DMS153 (cell line): ENCODE measurements around the gene MS4A6A.
A peak's percentile ranks its signal among the peaks of the same experiment; 100 is the strongest.
"Not testable (repeated sequence)": the region's sequence is repeated elsewhere in the genome, so short reads cannot be mapped to it uniquely, and the experiment has no call there.

Experiments
- DNase-seq: peaks from one replicate; lab custom pipeline; 2025; lab: John Stamatoyannopoulos, UW

Gene MS4A6A

DNA sequence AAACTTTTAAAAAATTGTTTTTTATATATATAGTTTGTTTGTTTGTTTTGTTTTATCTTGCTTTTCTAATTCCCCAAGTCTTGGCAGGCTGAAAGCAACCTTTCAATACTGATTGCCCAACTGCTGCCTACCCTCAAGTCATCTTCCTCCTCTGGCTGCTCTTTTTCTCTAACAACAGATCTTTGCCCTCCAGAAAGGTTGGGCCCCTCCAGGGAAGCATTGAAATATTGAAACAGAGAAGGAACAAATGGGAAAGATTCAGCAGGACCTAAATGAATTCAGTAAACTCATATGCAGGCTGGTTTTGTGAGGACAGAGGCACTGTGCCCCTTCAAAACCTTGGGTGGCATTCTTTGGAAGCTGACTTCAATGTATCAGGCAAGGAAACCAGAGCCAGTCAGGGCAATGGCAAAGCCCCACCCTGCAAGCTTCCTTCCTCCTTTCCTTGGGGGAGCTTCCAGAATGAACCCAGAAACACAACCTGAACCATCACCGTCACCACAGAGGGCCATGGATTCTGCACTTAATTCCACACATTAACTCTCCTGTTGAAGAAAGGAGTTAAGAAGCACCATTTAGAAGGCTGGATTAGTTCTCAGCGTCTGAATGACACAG, 815 bp upstream of the MS4A6A start:
- no peak for DNase-seq

DNA sequence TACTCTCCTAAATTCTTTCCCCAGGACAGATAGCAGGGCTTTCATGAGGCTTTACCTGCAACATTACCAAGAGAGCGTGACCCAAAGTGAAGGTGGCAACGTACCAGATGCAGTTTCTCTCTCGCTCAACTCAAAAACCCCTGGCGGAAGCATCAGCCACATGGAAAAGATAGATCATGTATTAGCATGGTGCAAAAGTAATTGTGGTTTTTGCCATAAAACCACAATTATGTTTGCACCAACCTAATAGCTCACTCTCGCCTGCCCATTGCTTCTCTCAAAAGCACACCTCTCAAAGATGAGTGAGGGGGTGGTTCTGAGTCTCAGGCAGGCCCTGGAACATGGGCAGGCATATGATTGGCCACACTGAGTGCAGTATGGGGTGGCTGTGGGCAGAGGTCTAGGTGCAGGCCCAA, 7.0 kb downstream of the MS4A6A start:
- no peak for DNase-seq

DNA sequence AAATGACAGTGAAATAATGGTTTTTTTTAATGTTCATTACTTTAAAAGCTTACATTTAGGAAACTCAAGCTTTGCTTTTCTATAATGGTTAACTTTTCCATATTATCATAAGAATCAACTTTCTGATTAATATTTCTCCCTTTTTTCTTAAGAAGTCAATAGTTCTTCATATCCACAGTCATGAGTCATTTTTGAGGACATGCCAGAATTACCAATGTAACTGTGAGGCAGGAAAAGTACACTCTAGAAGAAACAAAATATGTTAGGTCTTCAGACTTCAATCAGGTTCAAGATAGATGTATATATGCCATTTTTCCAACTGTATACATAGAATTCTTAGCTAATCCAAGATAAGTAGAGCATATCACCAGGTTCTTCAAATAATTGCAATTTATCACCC, 10.9 kb downstream of the MS4A6A start:
- DNase-seq = no peak

DNA sequence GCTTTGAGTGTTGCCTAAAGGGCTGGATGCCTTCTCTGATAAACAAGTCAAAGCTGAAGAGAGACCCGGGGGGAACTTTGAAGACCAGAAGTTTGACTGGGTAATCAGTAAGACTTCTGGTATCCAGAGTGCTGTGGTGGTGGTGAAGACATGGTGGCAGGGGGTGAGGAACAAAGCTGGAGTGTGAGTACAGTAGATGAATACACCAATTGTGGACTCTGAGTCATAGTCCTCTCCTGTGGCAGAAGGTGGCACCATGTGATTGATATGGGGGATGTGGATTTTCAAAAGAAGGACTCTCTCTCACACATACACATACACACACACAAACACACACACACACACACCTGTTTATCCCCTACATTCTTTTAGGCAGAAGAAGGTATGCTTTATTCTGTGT, 12.3 kb downstream of the MS4A6A start:
- no peak for DNase-seq

DNA sequence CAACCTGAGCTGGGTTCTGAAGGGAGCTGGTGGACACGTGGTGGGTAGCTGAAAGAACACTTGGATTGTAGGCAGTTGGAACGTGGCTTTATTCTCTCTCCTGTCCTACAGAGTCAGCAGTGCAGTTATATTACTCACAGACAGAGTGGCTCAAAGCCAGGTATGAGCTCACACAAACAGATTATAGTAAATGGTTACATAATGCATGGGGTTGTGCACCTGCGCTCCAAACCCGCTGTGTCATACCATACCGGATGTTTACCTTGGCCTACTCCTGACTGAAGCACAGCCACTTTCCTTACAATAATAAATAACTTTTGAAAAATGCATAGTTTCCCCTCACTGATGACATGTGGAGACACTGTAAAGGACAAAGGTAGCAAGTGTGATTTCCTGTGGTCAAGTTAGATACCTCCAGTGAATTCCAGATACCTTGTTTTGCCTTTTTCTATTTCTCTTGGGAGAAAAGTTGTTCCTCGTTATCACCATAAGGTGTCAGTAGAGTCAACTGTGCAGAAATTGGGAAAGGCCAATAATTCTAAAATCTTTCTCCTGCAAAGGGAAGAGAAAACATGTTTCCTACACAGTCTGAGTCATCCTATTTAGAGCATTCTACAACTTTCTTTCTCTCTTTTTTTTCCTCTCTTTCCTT, 13.5 kb downstream of the MS4A6A start:
- peak; percentile 53 for DNase-seq

DNA sequence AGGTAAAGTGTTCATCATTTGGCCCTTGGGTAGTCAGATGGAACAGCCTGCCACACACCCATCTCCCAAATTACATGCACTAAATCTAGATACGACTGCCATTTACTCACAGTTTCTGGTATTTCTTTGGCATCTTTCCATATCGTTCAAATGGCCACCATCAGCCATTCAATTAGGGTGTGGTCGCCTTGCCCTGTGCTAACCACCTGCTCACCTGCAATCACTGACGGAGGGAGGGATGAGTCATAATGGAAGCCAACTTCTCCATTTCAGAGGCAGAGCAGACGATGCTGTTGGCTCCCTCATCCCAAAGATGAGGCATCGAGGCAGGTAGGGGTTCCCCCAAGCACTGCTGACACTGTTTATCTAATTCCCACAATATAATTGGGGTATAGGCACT, 14.6 kb downstream of the MS4A6A start:
- peak; percentile 16 for DNase-seq

DNA sequence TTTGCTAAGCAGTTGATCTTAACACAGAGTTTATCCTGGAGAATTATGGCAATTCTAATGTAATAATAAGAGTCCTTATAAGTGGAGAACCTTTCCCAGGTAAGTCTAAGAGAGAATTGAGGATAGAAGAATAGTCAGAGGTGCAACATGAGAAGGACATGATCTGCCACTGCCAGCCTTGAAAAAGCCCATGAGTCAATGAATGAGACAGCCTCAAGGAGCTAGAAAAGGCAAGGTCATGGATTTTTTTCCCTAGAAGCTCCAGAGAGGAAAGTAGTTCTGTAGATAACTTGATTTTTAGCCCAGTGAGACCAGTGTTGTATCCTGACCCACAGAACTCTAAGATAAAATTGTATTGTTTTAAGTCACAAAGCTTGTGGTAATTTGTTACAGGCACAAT, 16.9 kb downstream of the MS4A6A start:
- DNase-seq = no peak

DNA sequence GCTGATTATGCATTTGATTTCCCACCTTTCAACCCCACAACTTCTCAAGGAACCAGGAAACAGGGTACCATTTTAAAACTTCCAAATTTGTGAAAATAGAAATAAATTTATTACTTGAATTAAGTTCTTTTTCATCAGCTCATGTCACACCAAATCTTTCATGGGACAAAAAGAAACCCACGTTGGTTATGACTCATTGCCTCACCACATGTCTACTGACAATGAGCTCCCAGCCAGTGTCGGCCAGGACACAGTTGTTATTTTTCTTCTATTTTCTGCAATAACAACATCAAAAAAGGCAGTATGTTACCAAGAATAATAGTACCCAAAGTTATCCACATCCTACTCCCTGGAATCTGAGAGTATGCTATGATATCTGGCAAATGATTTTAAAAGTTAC, 17.3 kb downstream of the MS4A6A start:
- no peak for DNase-seq

DNA sequence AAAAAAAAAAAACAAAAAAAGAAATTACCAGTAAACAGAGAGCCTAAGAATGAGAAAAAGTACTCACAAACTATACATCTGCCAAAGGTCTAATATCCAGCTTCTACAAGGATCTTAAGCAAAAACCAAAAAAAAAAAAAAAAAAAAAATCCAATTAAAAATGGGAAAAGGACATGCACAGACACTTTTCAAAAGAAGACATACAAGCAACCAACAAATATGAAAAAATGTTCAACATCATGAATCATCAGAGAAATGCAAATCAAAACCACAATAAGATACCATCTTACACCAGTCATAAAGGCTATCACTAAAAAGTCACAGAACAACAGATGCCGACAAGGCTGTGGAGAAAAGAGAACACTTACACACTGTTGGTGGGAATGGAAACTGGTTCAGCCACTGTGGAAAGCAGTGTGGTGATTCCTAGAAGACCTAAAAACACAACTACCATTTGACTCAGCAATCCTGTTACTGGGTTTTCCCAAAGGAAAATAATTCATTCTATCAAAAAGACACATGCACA, 18.3 kb downstream of the MS4A6A start:
- no peak for DNase-seq

DNA sequence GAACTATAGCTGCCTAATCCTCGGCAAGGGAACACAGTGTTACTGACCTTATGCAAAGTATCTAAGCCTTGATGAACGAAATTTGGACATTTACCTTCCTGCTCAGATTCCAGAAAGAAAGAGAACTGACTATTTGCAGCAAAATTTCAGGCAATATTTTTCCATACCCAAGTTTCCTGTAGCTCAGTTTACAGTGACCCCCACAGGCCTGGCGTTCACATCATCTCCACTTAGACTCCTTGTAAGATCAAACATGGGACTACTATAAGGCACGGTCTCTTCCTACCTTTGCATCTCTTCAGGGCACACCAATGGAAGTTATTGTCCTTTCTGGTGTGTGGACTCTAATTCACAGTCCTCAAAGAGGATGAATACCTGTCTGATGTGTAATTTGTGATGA, 21.1 kb downstream of the MS4A6A start:
- no peak for DNase-seq

DNA sequence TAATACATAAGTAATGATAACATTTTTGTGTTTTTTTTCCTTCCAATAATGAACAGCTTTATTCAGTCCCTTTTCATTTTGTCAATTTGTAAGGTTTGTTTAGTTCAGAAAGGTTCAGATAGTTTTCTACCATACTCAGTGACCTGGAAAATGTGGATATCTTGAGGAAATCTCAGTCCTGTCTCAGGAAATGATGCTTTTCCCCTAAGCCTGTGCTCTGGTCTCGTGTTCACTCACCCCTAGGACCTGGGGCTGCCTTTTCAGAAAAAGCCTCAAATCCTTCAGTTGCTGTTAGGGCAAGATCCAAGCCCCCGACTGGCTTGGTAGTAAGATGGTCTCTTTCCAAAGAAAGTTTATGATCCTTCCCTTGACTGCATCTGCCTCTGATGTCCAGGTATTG, 21.8 kb downstream of the MS4A6A start:
- no peak for DNase-seq

DNA sequence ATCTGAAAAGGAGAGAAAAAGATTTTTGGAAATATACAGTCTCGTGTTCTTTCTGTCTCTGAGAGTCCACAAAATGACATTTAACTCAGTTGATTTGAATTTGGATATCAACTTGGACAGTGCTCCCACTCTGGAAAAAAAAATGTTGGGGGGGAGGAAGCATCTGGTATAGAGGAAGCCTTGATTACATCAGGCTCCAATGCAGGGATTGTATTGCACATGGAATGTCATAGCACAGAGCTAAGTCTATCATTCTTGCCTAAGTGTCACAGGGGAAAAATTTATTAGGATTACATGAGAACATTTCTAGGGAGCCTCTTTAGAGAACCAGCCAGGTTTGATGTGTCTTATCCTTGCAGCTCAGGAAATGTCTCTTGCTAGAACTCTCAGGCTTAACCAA, 23.0 kb downstream of the MS4A6A start:
- no peak for DNase-seq

DNA sequence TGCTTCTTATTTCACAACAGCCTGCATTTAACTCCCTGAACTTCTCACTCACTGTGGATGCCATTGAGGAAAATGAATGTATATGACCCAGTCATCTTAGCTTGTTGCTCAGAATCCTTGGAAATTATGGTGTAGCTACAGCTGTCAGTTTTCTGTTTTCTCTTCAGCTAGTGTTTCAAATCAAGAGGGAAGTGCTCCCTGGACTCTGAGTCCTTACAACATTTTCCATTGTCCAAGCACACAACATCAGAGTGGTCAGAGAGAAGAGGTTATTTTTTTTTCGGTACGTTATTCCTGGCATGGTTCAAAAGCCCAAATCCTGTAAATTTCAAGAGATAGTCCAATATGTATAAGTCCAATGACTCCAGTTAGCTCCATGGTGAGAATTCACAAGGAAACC, 23.6 kb downstream of the MS4A6A start:
- no peak for DNase-seq

DNA sequence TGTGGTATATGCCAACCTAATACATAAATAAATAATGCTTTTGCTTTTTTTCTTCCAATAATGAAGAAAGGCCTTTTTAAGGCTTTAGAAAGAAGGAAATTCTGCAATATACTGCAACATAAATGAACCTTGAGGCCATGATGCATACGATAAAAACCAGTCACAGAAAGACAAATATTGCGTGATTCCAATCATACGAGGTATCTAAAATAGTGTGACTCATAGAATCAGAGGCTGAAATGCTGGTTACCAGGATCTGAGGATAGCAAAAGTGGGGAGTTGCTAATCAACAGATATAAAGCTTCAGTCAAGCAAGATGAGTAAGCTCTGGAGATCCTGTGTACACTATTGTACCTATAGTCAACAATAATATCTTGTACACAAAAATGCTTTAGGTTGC, 24.2 kb downstream of the MS4A6A start:
- no peak for DNase-seq

DNA sequence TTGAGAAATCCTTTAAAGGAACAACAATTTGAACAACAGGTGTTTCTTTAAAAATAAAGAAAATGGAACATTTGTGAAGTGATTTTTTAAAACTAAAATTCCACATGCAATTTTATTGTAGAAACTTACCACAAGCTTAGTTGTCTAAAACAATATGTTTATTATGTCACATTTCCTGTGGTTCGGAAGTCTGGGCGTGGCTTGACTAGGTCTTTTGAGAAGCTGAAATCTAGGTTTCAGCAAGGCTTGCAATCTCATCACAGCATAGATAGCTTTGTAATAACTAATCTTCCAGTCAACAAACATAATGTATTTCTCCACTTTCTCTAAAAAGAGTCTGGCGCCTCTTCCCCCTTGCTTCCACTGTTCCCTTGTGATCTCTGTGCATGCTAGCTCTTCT, 27.0 kb downstream of the MS4A6A start:
- no peak for DNase-seq

DNA sequence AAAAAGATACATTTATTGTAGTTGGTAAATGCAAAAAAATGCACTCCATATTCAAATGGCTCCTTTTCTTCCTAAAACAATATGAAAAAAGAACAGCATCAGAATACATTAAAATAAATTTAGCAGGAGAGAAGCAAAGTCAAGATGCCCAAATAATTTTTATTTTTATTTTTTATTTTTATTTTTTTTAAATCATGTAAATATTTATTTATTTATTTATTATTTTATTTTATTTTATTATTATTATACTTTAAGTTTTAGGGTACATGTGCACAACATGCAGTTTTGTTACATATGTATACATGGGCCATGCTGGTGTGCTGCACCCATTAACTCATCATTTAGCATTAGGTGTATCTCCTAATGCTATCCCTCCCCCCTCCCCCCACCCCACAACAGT, 30.2 kb downstream of the MS4A6A start:
- not testable (repeated sequence) for DNase-seq

DNA sequence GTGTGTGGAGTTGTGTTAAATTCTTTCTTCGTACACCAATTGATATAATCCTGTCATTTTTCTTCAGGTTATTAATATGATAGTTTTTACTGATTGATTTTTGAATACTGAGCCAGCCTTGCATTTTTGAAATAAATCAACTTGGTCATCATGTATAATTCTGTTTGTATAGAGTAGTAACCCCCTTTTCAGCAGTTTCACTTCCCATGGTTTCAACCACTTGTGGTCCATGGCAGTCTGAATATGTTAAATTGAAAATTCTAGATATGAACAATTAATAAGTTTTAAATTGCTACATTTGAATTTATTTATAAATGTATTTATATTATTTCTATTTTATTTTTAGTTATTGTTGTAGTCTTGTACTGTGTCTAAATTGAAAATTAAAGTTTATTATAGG, 32.6 kb downstream of the MS4A6A start:
- DNase-seq = no peak

DNA sequence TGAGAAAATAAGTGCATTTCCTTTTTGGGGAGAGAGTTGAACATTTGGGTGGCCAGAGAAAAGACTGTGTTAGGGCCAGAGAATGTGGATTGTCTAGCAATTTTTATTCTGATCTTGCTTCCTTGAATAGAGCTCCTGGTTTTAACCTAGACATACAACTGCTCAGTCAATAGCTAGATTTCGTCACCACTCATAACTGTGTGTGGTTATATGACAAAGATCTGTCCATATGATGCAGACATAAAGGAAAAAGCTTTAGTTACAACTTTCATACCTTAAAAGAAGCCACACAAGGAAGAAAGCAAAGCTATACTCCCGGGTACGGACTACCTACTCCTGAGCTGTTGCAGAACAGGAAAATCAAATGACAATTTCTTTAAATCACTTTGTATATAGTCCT, 37.2 kb downstream of the MS4A6A start:
- no peak for DNase-seq

DNA sequence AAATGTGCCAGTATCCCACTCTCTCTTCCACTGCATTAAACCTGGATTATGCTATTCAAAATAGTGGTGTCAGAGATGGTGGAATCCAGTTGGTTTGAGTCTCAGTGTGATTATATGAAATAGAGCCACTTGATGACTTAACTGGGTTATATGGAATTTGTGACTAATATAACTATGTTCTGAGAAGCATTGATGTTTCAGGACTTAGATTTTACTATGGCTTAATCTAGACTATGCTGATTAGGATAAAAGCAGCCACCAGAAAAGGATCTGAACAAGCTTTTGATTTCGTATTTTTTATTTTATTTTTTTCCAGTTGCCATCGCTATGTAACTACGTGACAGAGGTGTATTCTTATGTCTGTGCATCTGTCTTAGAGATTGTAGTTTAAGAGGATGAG, 39.1 kb downstream of the MS4A6A start:
- no peak for DNase-seq

DNA sequence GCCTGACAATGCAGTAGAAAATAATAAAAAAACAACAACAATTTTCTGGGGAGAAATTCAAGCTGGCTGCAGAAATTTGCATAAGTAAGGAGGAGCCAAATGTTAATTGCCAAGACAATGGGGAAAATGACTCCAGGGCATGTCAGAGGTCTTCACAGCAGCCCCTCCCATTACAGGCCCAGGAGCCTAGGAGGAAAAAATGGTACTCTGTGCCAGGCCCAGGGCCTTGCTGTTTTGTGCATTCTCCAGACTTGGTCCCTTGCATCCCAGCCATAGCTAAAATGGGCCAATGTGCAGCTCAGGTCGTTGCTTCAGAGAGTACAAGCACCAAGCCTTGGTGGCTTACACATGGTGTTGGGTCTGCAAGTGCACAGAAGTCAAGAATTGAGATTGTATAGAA, 49.0 kb downstream of the MS4A6A start:
- DNase-seq = no peak

DNA sequence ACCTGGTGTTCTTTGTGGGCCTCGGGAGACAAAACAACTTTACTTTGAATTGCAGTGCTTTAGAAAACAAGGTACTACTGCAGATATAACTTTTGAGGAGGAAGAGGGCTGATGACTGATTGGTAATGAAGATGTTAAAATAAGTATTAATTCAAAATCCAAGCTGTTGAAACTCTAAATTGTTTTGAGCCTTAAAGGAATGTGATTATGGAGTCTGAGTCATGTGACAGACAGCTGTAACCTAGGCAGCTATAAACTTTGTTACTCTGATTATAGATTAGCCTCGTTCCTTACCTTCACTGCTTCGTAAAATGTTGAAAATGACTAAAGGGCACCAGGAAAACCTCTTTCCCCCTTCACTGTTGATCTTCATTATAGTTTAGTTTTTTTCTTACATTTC, 51.0 kb downstream of the MS4A6A start:
- DNase-seq = no peak

DNA sequence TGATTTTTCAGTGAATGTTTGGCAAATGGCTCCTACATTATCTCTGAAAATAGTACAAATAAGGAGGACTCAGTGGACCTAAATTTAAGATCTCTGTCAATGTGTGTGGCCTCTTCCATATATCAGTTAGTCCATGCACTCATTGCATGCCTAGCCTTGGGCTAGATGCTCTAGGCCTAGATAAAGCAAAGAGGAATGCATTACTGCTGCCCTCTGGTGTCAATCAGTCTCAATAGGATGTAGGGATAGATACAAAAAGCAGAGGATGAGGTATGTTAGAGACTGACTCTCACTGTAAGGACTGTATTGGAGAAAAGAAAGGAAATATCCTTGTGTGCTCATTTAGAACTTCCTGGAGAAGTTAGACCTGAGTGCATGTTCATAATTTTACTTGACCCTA, 52.4 kb downstream of the MS4A6A start:
- peak; percentile 70 for DNase-seq

DNA sequence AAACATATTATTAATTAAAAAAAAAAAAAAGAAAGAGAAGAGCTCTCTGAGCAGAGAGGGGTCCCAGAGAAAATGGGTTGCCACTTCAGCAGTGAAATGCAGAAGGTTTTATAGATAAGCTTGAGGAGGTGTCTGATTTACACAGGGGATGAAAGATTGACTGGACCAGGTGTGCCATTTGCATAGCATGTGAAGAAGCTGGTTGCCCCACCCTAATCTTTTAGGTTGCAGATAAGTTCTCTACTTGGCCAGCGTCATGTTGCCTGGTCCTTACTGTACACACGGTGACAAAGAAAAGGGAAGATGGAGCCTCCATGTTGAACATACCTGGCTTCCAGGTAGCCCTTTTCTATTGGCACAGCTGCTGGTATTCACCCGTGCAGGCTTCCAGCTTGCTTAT, 53.0 kb downstream of the MS4A6A start:
- no peak for DNase-seq

DNA sequence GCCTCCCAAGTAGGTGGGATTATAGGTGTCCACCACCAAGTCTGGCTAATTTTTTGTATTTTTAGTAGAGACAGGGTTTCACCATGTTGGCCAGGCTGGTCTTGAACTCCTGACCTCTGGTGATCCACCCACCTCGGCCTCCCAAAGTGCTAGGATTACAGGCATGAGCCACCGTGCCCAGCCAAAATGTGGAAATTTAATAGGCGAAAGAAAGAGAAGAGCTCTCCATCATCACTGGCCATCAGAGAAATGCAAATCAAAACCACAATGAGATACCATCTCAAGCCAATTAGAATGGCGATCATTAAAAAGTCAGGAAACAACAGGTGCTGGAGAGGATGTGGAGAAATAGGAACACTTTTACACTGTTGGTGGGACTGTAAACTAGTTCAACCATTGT, 54.0 kb downstream of the MS4A6A start:
- not testable (repeated sequence) for DNase-seq
